HL-60 (cell line): Measurements from ENCODE around the gene KSR2.

Experiments used
- POLR2AphosphoS5 ChIP-seq: IDR thresholded peaks from 2 replicates; pipeline ENCODE4 v1.6.1; 2012; ENCODE audit warnings: low read depth
- SPI1 ChIP-seq: IDR thresholded peaks from 2 replicates; pipeline ENCODE4 v1.6.1; 2012; ENCODE audit warnings: low read depth, mild to moderate bottlenecking, borderline replicate concordance
- TF ChIP-seq, protein P1 (sequence below): IDR thresholded peaks from one replicate; pipeline ENCODE4 v1.5.1; 2011; ENCODE audit warnings: low read length, control low read depth, inconsistent platforms; ENCODE audit not compliant: insufficient read depth
- TF ChIP-seq, protein P2 (sequence below): IDR thresholded peaks from 2 replicates; pipeline ENCODE4 v1.6.1; 2012; ENCODE audit warnings: low read depth; ENCODE audit not compliant: insufficient replicate concordance

DNA sequence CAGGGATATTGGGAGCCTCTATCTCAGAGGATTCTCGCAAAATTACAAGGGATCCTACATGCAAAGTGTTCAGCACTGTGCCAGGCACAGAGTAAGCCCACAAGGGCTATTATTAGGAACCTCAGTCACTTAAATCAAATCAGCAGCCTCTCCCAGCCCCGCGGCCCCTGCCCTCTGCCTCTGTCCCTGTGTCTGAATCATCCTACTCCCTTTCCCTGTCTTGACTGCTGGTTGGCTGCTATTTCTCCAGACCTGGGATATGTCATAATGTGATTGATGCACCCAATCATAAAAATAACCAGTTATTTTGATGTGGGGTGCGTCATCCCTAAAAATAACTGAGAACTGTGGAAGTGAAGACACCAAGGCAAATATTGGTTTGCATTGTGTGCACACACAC lies 176.3 kb downstream of the KSR2 start:
- TF ChIP-seq, protein P1, sequence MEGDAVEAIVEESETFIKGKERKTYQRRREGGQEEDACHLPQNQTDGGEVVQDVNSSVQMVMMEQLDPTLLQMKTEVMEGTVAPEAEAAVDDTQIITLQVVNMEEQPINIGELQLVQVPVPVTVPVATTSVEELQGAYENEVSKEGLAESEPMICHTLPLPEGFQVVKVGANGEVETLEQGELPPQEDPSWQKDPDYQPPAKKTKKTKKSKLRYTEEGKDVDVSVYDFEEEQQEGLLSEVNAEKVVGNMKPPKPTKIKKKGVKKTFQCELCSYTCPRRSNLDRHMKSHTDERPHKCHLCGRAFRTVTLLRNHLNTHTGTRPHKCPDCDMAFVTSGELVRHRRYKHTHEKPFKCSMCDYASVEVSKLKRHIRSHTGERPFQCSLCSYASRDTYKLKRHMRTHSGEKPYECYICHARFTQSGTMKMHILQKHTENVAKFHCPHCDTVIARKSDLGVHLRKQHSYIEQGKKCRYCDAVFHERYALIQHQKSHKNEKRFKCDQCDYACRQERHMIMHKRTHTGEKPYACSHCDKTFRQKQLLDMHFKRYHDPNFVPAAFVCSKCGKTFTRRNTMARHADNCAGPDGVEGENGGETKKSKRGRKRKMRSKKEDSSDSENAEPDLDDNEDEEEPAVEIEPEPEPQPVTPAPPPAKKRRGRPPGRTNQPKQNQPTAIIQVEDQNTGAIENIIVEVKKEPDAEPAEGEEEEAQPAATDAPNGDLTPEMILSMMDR: no peak
- no peak for TF ChIP-seq POLR2AphosphoS5
- no peak for TF ChIP-seq SPI1
- TF ChIP-seq, protein P2, sequence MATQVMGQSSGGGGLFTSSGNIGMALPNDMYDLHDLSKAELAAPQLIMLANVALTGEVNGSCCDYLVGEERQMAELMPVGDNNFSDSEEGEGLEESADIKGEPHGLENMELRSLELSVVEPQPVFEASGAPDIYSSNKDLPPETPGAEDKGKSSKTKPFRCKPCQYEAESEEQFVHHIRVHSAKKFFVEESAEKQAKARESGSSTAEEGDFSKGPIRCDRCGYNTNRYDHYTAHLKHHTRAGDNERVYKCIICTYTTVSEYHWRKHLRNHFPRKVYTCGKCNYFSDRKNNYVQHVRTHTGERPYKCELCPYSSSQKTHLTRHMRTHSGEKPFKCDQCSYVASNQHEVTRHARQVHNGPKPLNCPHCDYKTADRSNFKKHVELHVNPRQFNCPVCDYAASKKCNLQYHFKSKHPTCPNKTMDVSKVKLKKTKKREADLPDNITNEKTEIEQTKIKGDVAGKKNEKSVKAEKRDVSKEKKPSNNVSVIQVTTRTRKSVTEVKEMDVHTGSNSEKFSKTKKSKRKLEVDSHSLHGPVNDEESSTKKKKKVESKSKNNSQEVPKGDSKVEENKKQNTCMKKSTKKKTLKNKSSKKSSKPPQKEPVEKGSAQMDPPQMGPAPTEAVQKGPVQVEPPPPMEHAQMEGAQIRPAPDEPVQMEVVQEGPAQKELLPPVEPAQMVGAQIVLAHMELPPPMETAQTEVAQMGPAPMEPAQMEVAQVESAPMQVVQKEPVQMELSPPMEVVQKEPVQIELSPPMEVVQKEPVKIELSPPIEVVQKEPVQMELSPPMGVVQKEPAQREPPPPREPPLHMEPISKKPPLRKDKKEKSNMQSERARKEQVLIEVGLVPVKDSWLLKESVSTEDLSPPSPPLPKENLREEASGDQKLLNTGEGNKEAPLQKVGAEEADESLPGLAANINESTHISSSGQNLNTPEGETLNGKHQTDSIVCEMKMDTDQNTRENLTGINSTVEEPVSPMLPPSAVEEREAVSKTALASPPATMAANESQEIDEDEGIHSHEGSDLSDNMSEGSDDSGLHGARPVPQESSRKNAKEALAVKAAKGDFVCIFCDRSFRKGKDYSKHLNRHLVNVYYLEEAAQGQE: no peak
